K562 (cell line): Measurements from ENCODE around the gene SH3PXD2B. TPM values are rescaled to one million over a fixed set of nuclear protein-coding genes. Genes with fewer than 3 reads are reported as not detected.
A peak's percentile ranks its signal among the peaks of the same experiment; 100 is the strongest.

Source experiments
- ATAC-seq: fragments of 200-7000 bp; cut with Tn5 transposase; 3 replicates; pipeline ENCODE4 v1.9.1; 2020; ENCODE audit warnings: moderate library complexity
- BruUV-seq: library from RNA; stranded (reverse); fragments of 400-500 nt; replicated peaks from 2 replicates; lab custom pipeline; 2021; lab: Mats Ljungman, UMichigan
- CTCF ChIA-PET: fragments of 300-600 bp; formaldehyde crosslinking; extraction: SDS; loops from one replicate; lab custom pipeline; 2021; ENCODE audit warnings: low intra/inter-chr PET ratio; lab: Yijun Ruan, JAX
- POLR2A ChIA-PET: fragments of 300-600, 350-650 bp; sonication (Branson Sonifier 250); formaldehyde crosslinking; extraction: SDS; loops from one replicate; lab custom pipeline; 2021; ENCODE audit warnings: antibody characterized with exemption, inconsistent platforms; lab: Yijun Ruan, JAX
- DNase-seq, 4 experiments: peaks; one replicate each; pipeline versions ENCODE4 v3.0.0 to v3.0.0-alpha.2; 2011 to 2018; ENCODE audit warnings: low spot score in 3 of 4, mixed read lengths in 3 of 4; ENCODE audit errors: extremely low read depth in 1 of 4
- FAIRE-seq: peaks from 2 replicates; lab custom pipeline; 2011; peaks lifted over from hg19 to GRCh38; lab: Jason Lieb, UNC
- H2AFZ ChIP-seq: 2 replicates; pipeline ENCODE4 v1.6.0; 2011; ENCODE audit warnings: low read depth, low read length, control low read depth, inconsistent platforms
- H3K27ac ChIP-seq: fragments of 200-600 bp; 3 replicates; pipeline ENCODE4 v1.8.0; 2011; ENCODE audit warnings: low read depth, mild to moderate bottlenecking, control low read depth, inconsistent platforms, low read length, moderate library complexity, mixed read lengths; ENCODE audit errors: extremely low read depth
- H3K27me3 ChIP-seq, 2 experiments: fragments of 300-600 bp in 1 of 2; 2 replicates in 1 of 2; 3 replicates in 1 of 2; pipeline versions ENCODE4 v1.6.0 to v1.8.0; 2011; ENCODE audit warnings: inconsistent platforms in 2 of 2, low read length in 2 of 2, mild to moderate bottlenecking in 1 of 2, mixed read lengths in 1 of 2, moderate library complexity in 1 of 2; ENCODE audit not compliant: control insufficient read depth in 2 of 2, insufficient read depth in 2 of 2
- H3K36me3 ChIP-seq: fragments of 300-600 bp; 3 replicates; pipeline ENCODE4 v1.8.0; 2011; ENCODE audit warnings: mild to moderate bottlenecking, low read length, inconsistent platforms; ENCODE audit not compliant: control insufficient read depth, insufficient read depth
- H3K4me1 ChIP-seq, 2 experiments: fragments of 200-600 bp in 1 of 2; replicated peaks in 1 of 2; 2 replicates in 1 of 2; 3 replicates in 1 of 2; pipeline versions ENCODE4 v1.5.1 to v1.8.0; 2011; ENCODE audit warnings: inconsistent platforms in 2 of 2, low read length in 2 of 2, mild to moderate bottlenecking in 1 of 2, mixed read lengths in 1 of 2, moderate library complexity in 1 of 2; ENCODE audit not compliant: control insufficient read depth in 2 of 2, insufficient read depth in 2 of 2
- H3K4me2 ChIP-seq: 2 replicates; pipeline ENCODE4 v1.6.1; 2011; ENCODE audit warnings: low read length, control low read depth, inconsistent platforms, mixed read lengths; ENCODE audit not compliant: insufficient read depth
- H3K4me3 ChIP-seq: fragments of 200-600 bp; sonication (generic), shearing (Covaris generic); 2 replicates; pipeline ENCODE4 v1.5.1; 2016; ENCODE audit warnings: control low read depth, inconsistent platforms
- H3K79me2 ChIP-seq: fragments of 200-600 bp; 3 replicates; pipeline ENCODE4 v1.8.0; 2011; ENCODE audit warnings: low read length, inconsistent platforms; ENCODE audit not compliant: control insufficient read depth, insufficient read depth
- H3K9ac ChIP-seq, 2 experiments: 2 replicates each; pipeline versions ENCODE4 v1.6.0 to v1.6.1; 2011; ENCODE audit warnings: low read depth in 2 of 2, low read length in 2 of 2, control low read depth in 1 of 2, inconsistent platforms in 1 of 2, mild to moderate bottlenecking in 1 of 2, mixed read lengths in 1 of 2; ENCODE audit not compliant: insufficient read depth in 1 of 2
- H3K9me1 ChIP-seq: one replicate; pipeline ENCODE4 v1.6.0; 2011; ENCODE audit warnings: inconsistent platforms, mild to moderate bottlenecking, low read length, moderate library complexity; ENCODE audit not compliant: control insufficient read depth, insufficient read depth
- H3K9me3 ChIP-seq: replicated peaks from 2 replicates; pipeline ENCODE4 v1.5.1; 2011; ENCODE audit warnings: low read depth, low read length, inconsistent platforms; ENCODE audit not compliant: control insufficient read depth, insufficient read depth
- H4K20me1 ChIP-seq: replicated peaks from 2 replicates; pipeline ENCODE4 v1.6.1; 2011; ENCODE audit warnings: low read length, inconsistent platforms, mixed read lengths; ENCODE audit not compliant: control insufficient read depth, insufficient read depth
- CC2D1A ChIP-seq: fragments of 450-650 bp; IDR thresholded peaks from 2 replicates; pipeline ENCODE4 v1.6.1; 2017; ENCODE audit warnings: mild to moderate bottlenecking
- CHCHD3 ChIP-seq: fragments of 250-450 bp; sonication (Bioruptor Pico); IDR thresholded peaks from 2 replicates; pipeline ENCODE4 v2.1.2; 2022; ENCODE audit warnings: mild to moderate bottlenecking
- ERF ChIP-seq: fragments of 450-650 bp; formaldehyde crosslinking; IDR thresholded peaks from 2 replicates; pipeline ENCODE4 v1.4.0; 2020; ENCODE audit warnings: mild to moderate bottlenecking, mixed read lengths
- PHB2 ChIP-seq: fragments of 450-650 bp; IDR thresholded peaks from 2 replicates; pipeline ENCODE4 v1.6.1; 2017; ENCODE audit warnings: low read depth
- SRF ChIP-seq, 2 experiments: fragments of 250-450, 450-650 bp in 1 of 2; sonication (Bioruptor Pico) in 1 of 2; sonication (generic) in 1 of 2; formaldehyde crosslinking; IDR thresholded peaks; 2 replicates each; pipeline versions ENCODE4 v1.5.0 to v1.5.1; 2020 to 2022; ENCODE audit warnings: mild to moderate bottlenecking in 1 of 2, missing genetic modification reagents in 1 of 2
- WGBS: fragments of 100-300 bp; shearing (Covaris generic); methylation state at CpG from one replicate; pipeline ENCODE4 v1.1.6; 2016; ENCODE audit warnings: low coverage, mixed read lengths; ENCODE audit not compliant: insufficient coverage; ENCODE audit errors: missing lambda C conversion rate; 5-methylcytosine and 5-hydroxymethylcytosine counted together
- in situ Hi-C: fragments of 300-500 bp; cut with MboI; formaldehyde crosslinking; loops from 4 replicates; pipeline ENCODE4 v1.15.0; 2018; ENCODE audit warnings: inconsistent platforms, mixed read lengths
- intact Hi-C: fragments of 100-400 bp; cut with micrococcal nuclease; formaldehyde crosslinking; loops from 2 replicates; pipeline ENCODE4 v1.14.2; 2022
- polyA plus RNA-seq, 8 experiments: library from polyadenylated mRNA; depleted of rRNA in 4 of 8; stranded (reverse) in 5 of 8; unstranded in 3 of 8; fragments of >200 nt; fragmentation: Nextera tagmentation in 2 of 8; fragmentation: Illumina TruSeq in 1 of 8; extraction: Ambion mirVana in 2 of 8; extraction: Trizol in 1 of 8; gene quantifications; 2 replicates each; pipeline versions ENCODE4 v1.2.1 to v1.2.3, GENCODE V29; 2011 to 2014; ENCODE audit warnings: inconsistent platforms in 1 of 8, missing spikeins in 1 of 8
- total RNA-seq, 7 experiments: library from RNA; depleted of rRNA in 6 of 7; stranded (reverse); fragments of >200 nt in 6 of 7; fragmentation: Illumina TruSeq in 2 of 7; extraction: Trizol in 2 of 7; gene quantifications; 2 replicates each; pipeline versions ENCODE4 v1.2.1 to v1.2.3, GENCODE V29; 2011 to 2021; ENCODE audit warnings: low replicate concordance in 1 of 7

The SH3PXD2B gene
- total and polyA plus RNA-seq, 9 of the 15 experiments (the other 6 are each of a cell fraction or from before 2014, with no cell fraction given) = 0.04 to 0.66 (median 0.19) TPM

GRCh38 chr5:172456076-172456722, 1.9 kb upstream of the SH3PXD2B start:
- Histone ChIP-seq H3K9ac (no peak overlapping the region), H3K27ac (no peak overlapping the region), H3K36me3 (no peaks in the 10 kb centered on the region), H2AFZ (no peak overlapping the region), H4K20me1 (peaks cover 10% of the 10 kb centered on the region), H3K4me3 (no peak overlapping the region), H3K4me1 (peaks cover 3 to 12% of the 10 kb centered on the region in 2 experiments; a peak in 3 of 5 replicates), H3K79me2 (no peaks in the 10 kb centered on the region), H3K9me3 (no peaks in the 10 kb centered on the region), H3K4me2 (no peak overlapping the region), H3K27me3 (peaks cover 5 to 36% of the 10 kb centered on the region in 2 experiments; a peak in 4 of 5 replicates), H3K9me1 (no peaks in the 10 kb centered on the region)
- intact Hi-C loops (loop anchor here (10.0 kb wide), 1 partner anchor 351 kb away; no protein-coding TSS in a partner anchor), in situ Hi-C loops (loop anchor here (10.0 kb wide), 1 partner anchor 351 kb away; no protein-coding TSS in a partner anchor)
- ChIA-PET CTCF (no interaction called here), POLR2A (no interaction called here)
- no peak for ATAC-seq
- WGBS = 18% methylated on average over 10 of the region's 10 CpGs
- no peak for DNase-seq
- TF ChIP-seq PHB2 (no peak), CHCHD3 (no peak), SRF (CRISPR knock-in tag; IDR thresholded peaks at IDR 0.05) (peak in 1 of 2 experiments; percentile 42; a peak in 1 of 4 replicates), ERF (CRISPR knock-in tag) (no peak), CC2D1A (no peak)
- FAIRE-seq = no peak
- BruUV-seq = no TSS peak
